ENCODE measurements around the gene SRC. TPM values are rescaled to one million over a fixed set of nuclear protein-coding genes. Genes with fewer than 3 reads are reported as not detected.

The SRC gene
- total and polyA plus RNA-seq, 10 donors: 7.0 to 68.0 (median 31.2) TPM

- 52 to 92% (median 85%) methylated on average over 10 of the region's 10 CpGs for WGBS, 5 donors
- no peak for TF ChIP-seq CTCF (IDR thresholded peaks at IDR 0.05 in 8 of 11, conservative IDR thresholded peaks at IDR 0.05 in 3 of 11)
- no peak for TF ChIP-seq POLR2AphosphoS5 (IDR thresholded peaks at IDR 0.05)
- TF ChIP-seq POLR2A (IDR thresholded peaks at IDR 0.05): no peak
- H3K4me1 ChIP-seq: peaks cover 0 to 23% (median 8%) of the 10 kb centered on the region in 6 donors
- no peaks in the 10 kb centered on the region for H3K9me3 ChIP-seq
- no peak overlapping the region for H3K4me3 ChIP-seq
- no peaks in the 10 kb centered on the region for H3K27me3 ChIP-seq (replicated peaks in 1 of 7)
- DNase-seq: no peak
- H3K27ac ChIP-seq: no peak overlapping the region
- intact Hi-C loops (cut with DNase I; ENCODE audit: low total_unique reads): no loop called here
- no peaks in the 10 kb centered on the region for H3K36me3 ChIP-seq
Measured at GRCh38 chr20:37373020-37373598, 27.2 kb downstream of the SRC start.

GRCh38 chr20:37375227-37375626, 29.3 kb downstream of the SRC start:
- intact Hi-C loops (cut with DNase I; ENCODE audit: low total_unique reads): no loop called here
- 69 to 83% (median 79%) methylated on average over 4 of the region's 4 CpGs for WGBS, 5 donors
- Histone ChIP-seq H3K36me3 (peaks cover 0 to 5% (median 0%) of the 10 kb centered on the region in 6 donors), H3K27me3 (replicated peaks in 1 of 7) (no peaks in the 10 kb centered on the region), H3K4me3 (no peak overlapping the region), H3K4me1 (peaks cover 0 to 43% (median 17%) of the 10 kb centered on the region in 6 donors), H3K27ac (peak overlapping the region in 1 of 8 donors; percentile 7), H3K9me3 (no peaks in the 10 kb centered on the region)
- peak; percentile 8 for DNase-seq
- TF ChIP-seq CTCF (IDR thresholded peaks at IDR 0.05 in 8 of 11, conservative IDR thresholded peaks at IDR 0.05 in 3 of 11) (no peak), POLR2A (IDR thresholded peaks at IDR 0.05) (no peak), POLR2AphosphoS5 (IDR thresholded peaks at IDR 0.05) (no peak)

- WGBS, 5 donors: 89 to 100% (median 92%) methylated on average over 4 of the region's 4 CpGs
- DNase-seq: peak; percentile 41
- H3K36me3 ChIP-seq: peaks cover 0 to 5% (median 0%) of the 10 kb centered on the region in 6 donors
- no peaks in the 10 kb centered on the region for H3K27me3 ChIP-seq (replicated peaks in 1 of 7)
- H3K27ac ChIP-seq: no peak overlapping the region
- intact Hi-C loops (cut with DNase I; ENCODE audit: low total_unique reads): no loop called here
- H3K4me1 ChIP-seq: peaks cover 0 to 53% (median 25%) of the 10 kb centered on the region in 6 donors
- no peaks in the 10 kb centered on the region for H3K9me3 ChIP-seq
- H3K4me3 ChIP-seq: no peak overlapping the region
- TF ChIP-seq CTCF (IDR thresholded peaks at IDR 0.05 in 8 of 11, conservative IDR thresholded peaks at IDR 0.05 in 3 of 11) (no peak), POLR2AphosphoS5 (IDR thresholded peaks at IDR 0.05) (no peak), POLR2A (IDR thresholded peaks at IDR 0.05) (no peak)
Measured at GRCh38 chr20:37376324-37376723, 30.4 kb downstream of the SRC start.

- TF ChIP-seq CTCF (IDR thresholded peaks at IDR 0.05 in 8 of 11, conservative IDR thresholded peaks at IDR 0.05 in 3 of 11) (no peak), POLR2AphosphoS5 (IDR thresholded peaks at IDR 0.05) (no peak), POLR2A (IDR thresholded peaks at IDR 0.05) (no peak)
- no peaks in the 10 kb centered on the region for H3K27me3 ChIP-seq (replicated peaks in 1 of 7)
Measured at GRCh38 chr20:37376791-37377190, 30.9 kb downstream of the SRC start.

More at GRCh38 chr20:37376791-37377190, 30.9 kb downstream of the SRC start:
- Histone ChIP-seq H3K4me1 (peaks cover 0 to 53% (median 29%) of the 10 kb centered on the region in 6 donors), H3K9me3 (no peaks in the 10 kb centered on the region), H3K27ac (peak overlapping the region in 1 of 8 donors; percentile 8), H3K4me3 (no peak overlapping the region), H3K36me3 (peaks cover 0 to 5% (median 0%) of the 10 kb centered on the region in 6 donors)
- 85 to 94% (median 89%) methylated on average over 6 of the region's 6 CpGs for WGBS, 5 donors
- peak; percentile 30 for DNase-seq
- intact Hi-C loops (cut with DNase I; ENCODE audit: low total_unique reads): no loop called here
